ENCODE data around the gene SKA2. TPM values are rescaled to one million over a fixed set of nuclear protein-coding genes. Genes with fewer than 3 reads are reported as not detected.

SKA2 gene
- total RNA-seq, 6 experiments from 2014 or later = 65.4 to 102 (median 96.6) TPM

DNA sequence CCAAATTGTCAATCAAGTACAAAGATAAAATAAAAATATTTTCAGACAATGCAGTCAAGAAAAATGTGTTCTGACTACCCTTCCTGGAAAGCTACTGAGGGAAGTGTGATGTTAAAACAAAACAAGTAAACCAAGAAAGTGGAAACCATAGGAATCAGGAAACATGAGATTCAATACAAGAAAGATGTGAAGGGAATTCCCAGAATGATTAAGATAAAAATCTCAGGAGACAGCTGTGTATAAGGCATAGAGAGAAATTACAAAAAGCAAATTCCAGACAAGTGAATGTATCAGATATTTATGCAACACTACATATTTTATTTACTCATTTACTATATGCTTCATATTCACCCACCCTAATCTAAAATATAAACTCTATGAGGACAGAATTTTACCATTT is 80.5 kb downstream of the SKA2 start:
- H3K4me3 Mint-ChIP-seq = no peak overlapping the region
- H3K36me3 Mint-ChIP-seq (ENCODE audit: low read depth) = peaks cover 31% of the 10 kb centered on the region
- peak; percentile 38 for DNase-seq
- peaks cover 11% of the 10 kb centered on the region for H3K4me1 Mint-ChIP-seq (ENCODE audit: low read depth)
- no peaks in the 10 kb centered on the region for H3K27me3 Mint-ChIP-seq (ENCODE audit: insufficient read depth)
- no peaks in the 10 kb centered on the region for H3K9me3 Mint-ChIP-seq
- H3K27ac Mint-ChIP-seq = peak overlapping the region; percentile 24; the same call in 1 of the 2 replicates
- TF ChIP-seq, protein P1, sequence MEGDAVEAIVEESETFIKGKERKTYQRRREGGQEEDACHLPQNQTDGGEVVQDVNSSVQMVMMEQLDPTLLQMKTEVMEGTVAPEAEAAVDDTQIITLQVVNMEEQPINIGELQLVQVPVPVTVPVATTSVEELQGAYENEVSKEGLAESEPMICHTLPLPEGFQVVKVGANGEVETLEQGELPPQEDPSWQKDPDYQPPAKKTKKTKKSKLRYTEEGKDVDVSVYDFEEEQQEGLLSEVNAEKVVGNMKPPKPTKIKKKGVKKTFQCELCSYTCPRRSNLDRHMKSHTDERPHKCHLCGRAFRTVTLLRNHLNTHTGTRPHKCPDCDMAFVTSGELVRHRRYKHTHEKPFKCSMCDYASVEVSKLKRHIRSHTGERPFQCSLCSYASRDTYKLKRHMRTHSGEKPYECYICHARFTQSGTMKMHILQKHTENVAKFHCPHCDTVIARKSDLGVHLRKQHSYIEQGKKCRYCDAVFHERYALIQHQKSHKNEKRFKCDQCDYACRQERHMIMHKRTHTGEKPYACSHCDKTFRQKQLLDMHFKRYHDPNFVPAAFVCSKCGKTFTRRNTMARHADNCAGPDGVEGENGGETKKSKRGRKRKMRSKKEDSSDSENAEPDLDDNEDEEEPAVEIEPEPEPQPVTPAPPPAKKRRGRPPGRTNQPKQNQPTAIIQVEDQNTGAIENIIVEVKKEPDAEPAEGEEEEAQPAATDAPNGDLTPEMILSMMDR (IDR thresholded peaks at IDR 0.05) = no peak

DNA sequence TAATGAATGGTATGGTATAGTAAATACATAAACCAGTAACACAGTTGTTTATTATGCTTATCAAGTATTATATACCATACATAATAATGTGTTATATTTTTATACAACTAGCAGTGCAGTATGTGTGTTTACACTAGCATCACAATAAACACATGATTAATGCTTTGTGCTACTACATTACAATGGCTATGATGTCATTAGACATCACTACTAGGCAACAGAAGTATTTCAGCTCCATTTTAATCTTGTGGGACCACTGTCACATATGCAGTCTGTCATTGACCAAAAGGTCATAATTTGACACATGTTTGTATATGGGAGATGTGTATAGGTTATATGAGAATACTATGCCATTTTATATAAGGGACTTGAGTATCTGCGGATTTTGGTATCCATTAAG is 81.0 kb downstream of the SKA2 start:
- H3K27me3 Mint-ChIP-seq (ENCODE audit: insufficient read depth) = no peaks in the 10 kb centered on the region
- peak overlapping the region; percentile 24; the same call in 1 of the 2 replicates for H3K27ac Mint-ChIP-seq

DNA sequence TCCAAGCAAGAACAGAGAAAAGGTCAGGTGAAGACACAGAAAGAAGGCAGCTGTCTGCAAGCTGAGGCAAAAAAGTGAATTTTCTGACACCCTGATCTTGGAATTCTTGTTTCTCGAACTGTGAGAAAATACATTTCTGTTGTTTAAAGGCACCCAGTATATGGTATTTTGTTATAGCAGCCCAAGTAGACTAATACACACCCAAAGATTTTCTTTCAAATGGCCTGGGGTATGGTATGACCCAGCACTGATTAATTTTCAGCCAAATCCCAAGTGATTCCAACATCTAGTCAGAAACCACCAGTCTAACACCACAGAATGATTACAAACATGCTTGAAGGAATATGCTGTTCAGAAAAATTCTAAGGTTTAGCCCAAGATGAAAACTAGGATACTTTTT is 85.1 kb downstream of the SKA2 start:
- no peak overlapping the region for H3K27ac Mint-ChIP-seq
- TF ChIP-seq, protein P1 (IDR thresholded peaks at IDR 0.05) = no peak
- peaks cover 10% of the 10 kb centered on the region for H3K4me1 Mint-ChIP-seq (ENCODE audit: low read depth)
- H3K36me3 Mint-ChIP-seq (ENCODE audit: low read depth) = peaks cover 19% of the 10 kb centered on the region
- no peak for DNase-seq
- H3K4me3 Mint-ChIP-seq = no peak overlapping the region
- no peaks in the 10 kb centered on the region for H3K9me3 Mint-ChIP-seq
- no peaks in the 10 kb centered on the region for H3K27me3 Mint-ChIP-seq (ENCODE audit: insufficient read depth)

More for the DNA sequence above, 81.0 kb downstream of the SKA2 start:
- Mint-ChIP-seq H3K36me3 (ENCODE audit: low read depth) (peaks cover 26% of the 10 kb centered on the region), H3K4me3 (no peak overlapping the region), H3K4me1 (ENCODE audit: low read depth) (peaks cover 11% of the 10 kb centered on the region), H3K9me3 (no peaks in the 10 kb centered on the region)
- TF ChIP-seq, protein P1 (IDR thresholded peaks at IDR 0.05) = no peak
- no peak for DNase-seq

DNA sequence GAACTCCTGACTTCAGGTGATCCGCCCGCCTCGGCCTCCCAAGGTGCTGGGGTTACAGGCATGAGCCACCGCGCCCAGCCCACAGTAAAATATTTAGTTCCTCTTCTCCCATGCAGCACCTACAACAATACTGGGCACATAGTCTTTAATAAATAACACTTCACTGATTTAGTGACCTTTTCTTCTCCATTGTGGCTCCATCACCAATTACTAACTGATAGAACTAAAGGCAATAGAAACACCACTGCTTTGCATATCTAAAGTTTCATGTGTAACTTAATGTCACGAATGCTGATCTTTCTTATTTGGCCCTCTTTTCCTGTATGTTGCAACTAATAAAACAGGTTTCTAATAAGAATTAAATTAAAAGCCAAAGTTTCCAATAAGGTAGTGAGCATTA is 87.2 kb downstream of the SKA2 start:
- Mint-ChIP-seq H3K4me3 (no peak overlapping the region), H3K4me1 (ENCODE audit: low read depth) (no peaks in the 10 kb centered on the region), H3K9me3 (no peaks in the 10 kb centered on the region), H3K27ac (no peak overlapping the region), H3K27me3 (ENCODE audit: insufficient read depth) (no peaks in the 10 kb centered on the region), H3K36me3 (ENCODE audit: low read depth) (peaks cover 19% of the 10 kb centered on the region)
- DNase-seq = no peak
- TF ChIP-seq, protein P1 (IDR thresholded peaks at IDR 0.05) = no peak

DNA sequence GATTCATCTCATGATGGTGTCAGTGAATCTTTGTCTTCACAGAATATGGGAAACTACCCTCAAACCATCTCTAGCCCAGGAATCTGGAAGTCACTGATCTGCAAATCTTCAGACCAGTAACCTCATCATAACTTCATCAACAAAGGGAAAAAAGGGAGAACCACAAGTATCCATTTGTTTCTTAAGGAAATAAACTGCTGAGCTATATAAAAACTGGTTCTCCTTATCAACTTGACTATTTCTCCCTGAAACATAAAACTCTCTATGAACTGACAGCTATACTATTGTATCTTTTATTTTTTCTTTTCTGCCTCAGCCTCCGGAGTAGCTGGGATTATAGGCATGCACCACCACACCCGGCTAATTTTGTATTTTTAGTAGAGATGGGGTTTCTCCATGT is 87.6 kb downstream of the SKA2 start:
- H3K27ac Mint-ChIP-seq = no peak overlapping the region
- no peaks in the 10 kb centered on the region for H3K27me3 Mint-ChIP-seq (ENCODE audit: insufficient read depth)
- H3K9me3 Mint-ChIP-seq = no peaks in the 10 kb centered on the region
- TF ChIP-seq, protein P1 (IDR thresholded peaks at IDR 0.05) = no peak
- no peak for DNase-seq
- no peaks in the 10 kb centered on the region for H3K4me1 Mint-ChIP-seq (ENCODE audit: low read depth)
- no peak overlapping the region for H3K4me3 Mint-ChIP-seq
- peaks cover 23% of the 10 kb centered on the region for H3K36me3 Mint-ChIP-seq (ENCODE audit: low read depth)

DNA sequence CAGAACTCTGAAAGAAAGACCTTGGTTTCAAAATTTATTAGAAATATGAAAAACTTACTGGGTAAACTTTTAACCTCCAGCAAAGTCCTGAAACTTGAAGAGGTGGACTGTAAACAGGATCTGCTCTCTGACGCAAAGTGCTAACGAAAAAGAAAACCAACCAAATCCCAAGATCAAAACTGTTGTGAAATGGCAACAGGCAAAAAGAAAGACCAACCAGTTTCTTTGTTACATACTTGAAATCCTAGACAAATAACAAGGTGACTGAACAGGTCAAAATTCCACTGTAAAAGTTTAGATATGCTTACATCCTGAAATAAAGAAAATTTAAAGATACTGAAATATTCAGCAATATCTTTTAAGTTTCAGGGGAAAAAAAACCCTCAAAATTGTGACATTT is 92.5 kb downstream of the SKA2 start:
- peaks cover 27% of the 10 kb centered on the region for H3K36me3 Mint-ChIP-seq (ENCODE audit: low read depth)
- no peak overlapping the region for H3K4me3 Mint-ChIP-seq
- H3K4me1 Mint-ChIP-seq (ENCODE audit: low read depth) = no peaks in the 10 kb centered on the region
- peaks cover 1% of the 10 kb centered on the region; the same call in 1 of the 2 replicates for H3K27me3 Mint-ChIP-seq (ENCODE audit: insufficient read depth)
- H3K9me3 Mint-ChIP-seq = no peaks in the 10 kb centered on the region
- TF ChIP-seq, protein P1 (IDR thresholded peaks at IDR 0.05) = no peak
- H3K27ac Mint-ChIP-seq = no peak overlapping the region
- DNase-seq = no peak
